Measurements from ENCODE around the gene LIME1.

Gene LIME1

DNA sequence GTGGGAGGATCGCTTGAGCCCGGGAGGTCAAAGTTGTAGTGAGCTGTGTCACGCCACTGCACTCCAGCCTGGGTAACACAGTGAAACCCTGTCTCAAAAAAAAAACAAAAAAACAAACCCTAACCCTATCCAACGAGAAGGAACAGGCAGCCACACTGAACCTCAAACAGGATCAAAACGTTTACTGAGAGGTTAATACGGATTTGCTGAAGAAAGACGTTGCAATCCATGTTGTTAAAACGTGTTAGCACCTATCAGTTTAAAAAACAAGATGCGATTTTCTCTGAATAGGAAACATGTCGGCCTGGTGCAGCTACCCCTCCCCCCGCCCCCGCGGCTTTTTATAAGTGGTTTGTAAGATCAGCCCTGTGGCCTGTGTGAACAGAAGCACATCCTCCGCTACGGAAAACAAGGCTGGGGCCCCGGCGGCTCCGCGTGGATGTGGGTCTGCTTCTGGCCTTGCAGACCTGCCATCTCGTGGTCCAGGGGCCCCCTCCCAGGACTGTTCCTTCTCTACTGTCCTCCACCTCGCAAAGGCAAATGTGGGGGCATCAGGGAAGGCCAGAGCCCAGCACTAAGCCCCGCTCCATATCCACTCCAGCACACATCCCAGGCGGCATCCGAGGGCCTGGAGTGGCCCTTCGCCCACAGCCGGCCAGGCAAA lies 14.5 kb downstream of the LIME1 start:
- DNase-seq (ENCODE audit: low read depth), result no peak

- no peak for DNase-seq (ENCODE audit: low read depth)
Measured at GRCh38 chr20:63751471-63752271, 15.2 kb downstream of the LIME1 start.

DNA sequence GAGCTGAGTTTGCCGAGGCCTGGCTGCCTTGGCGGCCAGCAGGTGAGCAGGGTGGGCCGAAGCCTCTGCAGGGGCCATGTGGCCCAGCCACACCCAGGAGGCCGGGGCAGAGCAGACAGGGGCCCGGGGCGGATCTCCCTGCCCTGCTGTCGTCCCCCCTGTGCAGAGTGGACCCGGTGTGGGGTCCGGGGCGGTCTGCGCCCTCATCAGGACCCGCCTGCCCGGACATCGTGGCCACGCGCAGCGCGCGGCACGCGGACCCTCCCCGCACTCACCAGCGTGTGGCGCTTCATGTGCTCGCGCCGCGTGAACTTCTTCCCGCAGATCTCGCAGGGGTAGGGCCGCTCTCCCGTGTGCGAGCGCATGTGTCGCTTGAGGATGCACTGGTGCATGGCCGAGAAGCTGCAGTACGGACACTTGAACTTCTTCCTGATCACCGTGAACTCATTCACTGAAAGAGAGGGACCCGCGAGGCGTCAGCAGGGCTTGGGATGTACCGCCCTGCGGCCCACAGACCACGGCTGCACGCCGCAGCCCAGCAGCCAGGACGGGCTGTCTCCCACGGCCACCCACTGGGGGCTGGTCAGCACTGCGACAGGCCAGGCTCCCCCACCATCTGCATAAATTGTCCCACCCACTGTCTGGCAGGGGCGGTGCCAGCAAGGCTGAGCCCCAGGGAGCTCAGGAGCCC lies 16.1 kb downstream of the LIME1 start:
- DNase-seq (ENCODE audit: low read depth), result no peak

DNA sequence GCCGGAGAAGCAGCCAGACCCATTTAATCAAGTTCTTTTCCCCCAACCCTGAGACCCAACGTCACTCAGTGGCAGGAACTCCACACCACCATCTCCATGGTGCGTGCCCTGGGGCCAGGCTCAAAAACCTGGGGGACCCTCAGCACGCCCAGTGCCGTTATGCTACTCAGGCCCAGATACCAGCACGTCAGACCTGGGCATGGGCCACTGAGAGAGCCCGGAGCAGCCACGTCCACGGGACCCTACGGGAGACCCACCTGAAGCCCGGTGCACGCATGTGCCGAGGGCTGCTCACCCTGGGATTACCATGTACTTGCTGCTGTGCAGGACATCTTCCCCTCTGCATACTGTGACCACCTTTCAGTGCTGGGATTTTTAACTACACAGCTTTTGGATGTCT lies 16.9 kb downstream of the LIME1 start:
- no peak for DNase-seq (ENCODE audit: low read depth)

GRCh38 chr20:63754008-63754407 lies 17.5 kb downstream of the LIME1 start:
- DNase-seq (ENCODE audit: low read depth), result no peak

DNA sequence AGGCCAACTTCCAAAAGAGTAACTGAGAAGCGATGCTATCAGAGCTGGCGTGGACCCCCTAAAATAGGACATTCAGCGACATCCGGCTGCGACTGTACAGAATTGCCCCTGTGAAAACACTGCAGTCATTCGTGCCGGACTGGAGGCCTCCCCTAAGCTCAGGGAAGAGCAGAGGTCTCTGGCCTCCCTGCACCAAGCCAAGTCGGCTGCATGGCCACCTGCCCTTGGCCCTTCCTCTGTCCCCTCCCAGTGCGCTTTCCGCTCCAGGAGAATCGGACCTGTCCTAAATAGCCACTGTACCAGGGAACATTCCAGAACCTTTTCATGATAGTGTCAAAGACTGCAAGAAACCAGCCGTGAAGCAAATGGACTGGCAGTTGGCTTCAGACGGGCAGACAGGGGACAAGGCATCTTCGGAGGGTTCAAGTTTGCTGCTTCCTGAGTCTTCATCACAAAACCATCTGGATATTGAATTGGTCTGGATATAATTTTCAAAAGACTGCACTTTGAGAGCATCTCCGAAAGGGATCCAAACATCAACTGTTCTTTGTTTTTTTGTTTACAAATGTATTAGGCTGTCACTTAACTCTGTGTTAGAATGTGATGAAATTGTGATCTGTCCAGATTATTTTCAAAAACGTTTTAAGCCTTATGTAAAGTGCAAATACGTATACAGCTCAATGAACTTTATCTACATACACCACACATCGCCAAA lies 19.6 kb downstream of the LIME1 start:
- no peak for DNase-seq (ENCODE audit: low read depth)

GRCh38 chr20:63756648-63756991 lies 20.2 kb downstream of the LIME1 start:
- no peak for DNase-seq (ENCODE audit: low read depth)

DNA sequence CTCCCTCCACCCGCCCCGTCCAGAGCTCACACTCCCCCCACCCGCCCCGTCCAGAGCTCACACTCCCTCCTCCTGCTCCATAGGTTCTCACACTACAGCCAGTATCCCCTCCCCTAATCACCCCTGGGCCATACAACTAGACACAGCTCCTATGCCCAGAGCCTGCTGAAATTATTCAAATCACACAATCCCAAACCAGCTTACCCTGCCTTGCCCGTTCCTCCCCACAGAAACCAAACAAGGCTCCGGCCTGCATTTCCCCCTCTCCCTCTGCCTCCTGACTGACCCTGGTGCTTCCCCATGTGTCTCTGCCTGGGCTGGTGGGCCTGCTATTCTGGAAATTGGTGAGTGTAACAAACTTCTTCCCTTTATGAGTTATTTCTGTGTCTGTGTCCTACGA lies 21.7 kb downstream of the LIME1 start:
- no peak for DNase-seq (ENCODE audit: low read depth)

DNA sequence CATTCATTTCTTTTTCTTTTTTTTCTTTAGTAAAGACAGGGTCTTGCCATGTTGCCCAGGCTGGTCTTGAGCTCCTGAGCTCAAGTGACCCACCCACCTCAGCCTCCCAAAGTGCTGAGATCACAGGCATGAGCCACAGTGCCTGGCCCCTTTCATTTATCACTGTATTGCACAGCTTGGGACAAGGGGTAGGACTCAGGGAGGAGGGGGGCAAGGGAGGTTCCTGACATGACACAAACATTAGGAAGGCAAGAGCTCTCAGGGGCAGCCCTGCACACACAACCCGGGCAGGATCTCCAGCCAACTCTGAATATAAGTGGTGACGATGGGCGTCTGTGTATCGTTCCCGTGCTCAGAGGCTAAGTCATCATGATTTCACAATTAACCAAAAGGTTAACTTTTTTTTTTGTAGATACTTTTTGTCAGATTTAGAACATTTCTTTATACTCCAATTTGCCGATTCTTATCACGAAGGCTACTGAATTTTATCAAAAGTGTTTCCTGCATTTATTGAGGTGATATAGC lies 23.0 kb downstream of the LIME1 start:
- DNase-seq (ENCODE audit: low read depth), result no peak

DNA sequence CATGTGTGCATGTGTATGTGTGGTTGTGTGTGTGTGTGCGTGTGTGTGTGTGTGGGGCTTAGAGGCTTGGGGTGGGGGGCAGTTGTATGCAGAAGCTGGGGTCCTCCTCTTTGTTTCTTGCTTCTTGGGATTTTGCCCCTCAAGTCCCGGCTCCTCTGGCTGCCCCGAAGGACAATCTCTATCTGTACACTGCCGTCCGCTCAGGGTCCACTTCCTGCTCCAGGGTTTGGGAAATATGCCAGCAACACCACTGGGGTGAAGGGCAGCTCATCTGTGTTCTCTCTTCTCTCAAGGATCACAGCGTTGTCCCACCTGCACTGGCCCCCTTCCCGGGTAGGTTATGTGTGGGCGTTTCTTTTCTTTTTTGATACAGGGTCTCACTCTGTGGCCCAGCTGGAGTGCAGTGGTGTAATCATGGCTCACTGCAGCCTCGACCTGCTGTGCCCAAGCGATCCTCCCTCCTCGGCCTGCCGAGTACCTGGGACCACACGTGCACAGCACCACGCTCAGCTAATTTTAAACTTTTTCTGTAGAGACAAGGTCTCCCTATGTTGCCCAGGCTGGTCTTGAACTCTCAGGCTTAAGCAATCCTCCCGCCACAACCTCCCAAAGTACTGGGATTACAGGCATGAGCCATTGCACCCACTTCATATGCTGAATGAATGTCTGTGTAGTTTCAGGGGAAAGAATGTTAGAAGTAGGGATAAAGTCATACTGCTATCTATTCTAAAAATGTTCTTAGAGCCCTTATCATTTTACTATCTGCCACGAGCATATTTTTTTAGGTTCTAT lies 28.8 kb downstream of the LIME1 start:
- no peak for DNase-seq (ENCODE audit: low read depth)

GRCh38 chr20:63765902-63766301 lies 29.4 kb downstream of the LIME1 start:
- DNase-seq (ENCODE audit: low read depth), result no peak

DNA sequence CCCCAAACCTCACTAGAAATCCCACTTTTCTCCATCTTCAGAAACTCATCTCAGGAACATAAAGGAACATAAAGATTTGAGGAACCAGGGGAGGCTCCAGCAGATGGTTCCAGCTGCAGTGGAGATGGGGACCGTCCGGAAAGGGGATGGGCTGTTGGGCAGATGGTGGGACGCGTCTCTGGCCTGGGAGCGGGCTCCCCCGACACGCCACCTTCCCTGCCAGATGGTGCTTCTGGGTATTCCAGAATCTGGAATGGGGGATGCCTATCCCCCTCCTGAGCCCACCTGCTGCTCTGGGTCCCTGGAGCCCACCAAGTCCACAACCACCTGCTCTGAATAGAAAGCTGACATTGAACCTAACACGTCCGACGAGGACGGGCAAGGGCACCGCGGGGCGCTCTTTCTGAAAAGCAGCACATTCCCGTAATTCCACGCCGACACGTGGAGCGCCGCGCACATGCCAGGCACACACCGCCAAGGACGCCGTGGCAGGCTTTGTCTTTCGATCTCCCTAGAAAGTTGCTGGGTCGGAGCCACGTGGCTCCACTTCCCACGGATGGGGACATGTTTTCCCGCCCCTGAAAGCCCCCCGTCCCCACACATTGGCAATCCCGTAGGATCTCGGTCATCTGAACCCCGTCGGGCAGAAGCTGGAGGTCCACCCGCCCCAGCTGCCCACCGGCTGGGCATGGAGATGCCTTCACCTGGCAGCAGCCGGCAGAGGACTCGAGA lies 30.4 kb downstream of the LIME1 start:
- DNase-seq (ENCODE audit: low read depth), result no peak

DNA sequence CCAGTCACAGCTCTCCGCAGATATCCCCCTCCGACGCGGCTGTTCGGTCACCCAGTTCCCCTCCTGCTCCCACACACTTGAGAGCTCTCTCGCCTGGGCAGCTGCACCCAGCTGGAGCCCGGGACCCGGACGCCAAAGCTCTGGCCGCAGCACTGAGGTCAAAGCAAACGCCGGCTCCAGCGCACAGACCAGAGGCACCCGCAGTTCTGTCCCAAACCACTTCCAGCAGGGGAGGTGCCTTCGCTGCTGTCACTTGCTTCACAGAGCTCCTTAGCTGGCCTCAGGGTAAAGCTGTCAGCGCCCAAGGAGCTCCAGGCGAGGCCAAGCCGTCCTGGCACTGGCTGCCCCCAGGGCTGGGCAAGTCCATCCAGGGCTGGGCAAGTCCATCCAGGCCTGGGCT lies 31.0 kb downstream of the LIME1 start:
- no peak for DNase-seq (ENCODE audit: low read depth)

- no peak for DNase-seq (ENCODE audit: low read depth)
Measured at GRCh38 chr20:63767886-63768285, 31.4 kb downstream of the LIME1 start.

- no peak for DNase-seq (ENCODE audit: low read depth)
Measured at GRCh38 chr20:63768591-63769515, 32.4 kb downstream of the LIME1 start.

- no peak for DNase-seq (ENCODE audit: low read depth)
Measured at GRCh38 chr20:63769891-63770474, 33.5 kb downstream of the LIME1 start.

DNA sequence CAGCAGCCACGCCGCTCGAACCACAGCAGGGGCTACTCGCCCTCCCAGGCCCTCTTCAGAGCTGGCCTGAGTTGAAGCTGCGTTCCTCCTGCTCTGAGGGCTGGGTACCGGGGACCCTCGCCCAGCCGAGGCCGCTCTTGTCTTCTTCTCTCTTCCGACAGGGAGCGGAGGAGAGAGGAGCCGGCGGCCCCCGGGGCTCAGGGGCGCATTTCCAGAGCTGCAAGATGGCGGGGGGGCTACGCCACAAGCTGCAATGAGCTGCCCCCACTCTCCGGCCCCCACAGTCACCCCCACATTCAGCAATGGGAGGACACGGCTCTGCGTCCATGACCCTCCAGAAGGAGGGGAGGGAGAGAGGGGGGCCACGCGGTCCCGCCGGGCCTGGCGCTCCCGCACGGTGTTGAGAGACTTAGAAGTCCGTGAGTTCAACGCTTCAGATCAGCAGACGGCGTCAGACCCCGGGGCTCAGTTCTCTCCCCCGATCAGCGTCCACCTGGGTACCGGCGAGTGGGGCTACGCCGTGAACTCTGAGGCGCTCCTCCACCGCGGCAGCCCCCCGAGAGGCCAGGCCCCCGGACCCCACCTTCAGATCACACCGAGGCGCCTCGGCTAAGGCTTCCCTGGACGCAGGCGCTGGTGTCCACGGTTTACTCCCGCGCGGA lies 34.7 kb downstream of the LIME1 start:
- no peak for DNase-seq (ENCODE audit: low read depth)

DNA sequence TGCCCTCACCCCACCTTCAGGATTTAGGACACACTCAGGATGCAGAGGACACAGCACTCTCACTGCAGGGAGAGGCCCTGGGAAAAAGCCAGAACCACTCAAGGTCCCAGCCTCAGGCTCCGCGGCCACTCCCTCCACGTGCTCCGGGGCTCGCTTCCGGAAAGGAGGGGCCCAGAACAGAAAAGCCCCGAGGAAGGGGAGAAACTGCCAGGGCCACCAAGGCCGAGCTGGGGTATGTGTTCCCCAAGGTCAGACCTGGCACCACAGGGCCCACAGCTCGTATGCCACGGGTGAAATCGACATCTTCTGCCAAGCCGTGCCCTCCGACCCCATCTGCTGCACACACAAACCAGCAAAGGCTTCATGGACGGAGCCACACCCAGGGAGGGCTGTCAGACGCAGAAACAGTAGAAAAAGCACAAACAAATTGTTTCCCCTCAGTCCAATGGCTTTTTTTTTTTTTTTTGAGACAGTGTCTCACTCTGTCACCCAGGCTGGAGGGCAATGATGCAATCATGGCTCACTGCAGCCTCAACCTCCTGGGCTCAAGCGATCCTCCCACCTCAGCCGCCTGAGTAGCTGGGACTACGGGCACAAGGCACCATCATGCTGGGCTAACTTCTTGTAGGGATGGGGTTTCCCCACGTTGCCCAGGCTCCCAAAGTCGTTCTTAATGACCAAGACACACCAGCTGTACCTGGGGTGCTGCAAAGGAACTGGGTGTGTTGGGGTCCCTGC lies 36.5 kb downstream of the LIME1 start:
- no peak for DNase-seq (ENCODE audit: low read depth)
